Astrocyte of the hippocampus (primary cell): ENCODE results near the gene IL21R.
A peak's percentile ranks its signal among the peaks of the same experiment; 100 is the strongest.

ENCODE experiments used
- DNase-seq: peaks from one replicate; pipeline ENCODE4 v3.0.0; 2011; ENCODE audit warnings: low read depth, low spot score

The IL21R gene

GRCh38 chr16:27483624-27484023 is 81.7 kb downstream of the IL21R start:
- DNase-seq: no peak

- DNase-seq: no peak
Observed at GRCh38 chr16:27485126-27485525, 83.2 kb downstream of the IL21R start.

- no peak for DNase-seq
Observed at GRCh38 chr16:27485811-27486210, 83.8 kb downstream of the IL21R start.

GRCh38 chr16:27486344-27486743 is 84.4 kb downstream of the IL21R start:
- no peak for DNase-seq

DNA sequence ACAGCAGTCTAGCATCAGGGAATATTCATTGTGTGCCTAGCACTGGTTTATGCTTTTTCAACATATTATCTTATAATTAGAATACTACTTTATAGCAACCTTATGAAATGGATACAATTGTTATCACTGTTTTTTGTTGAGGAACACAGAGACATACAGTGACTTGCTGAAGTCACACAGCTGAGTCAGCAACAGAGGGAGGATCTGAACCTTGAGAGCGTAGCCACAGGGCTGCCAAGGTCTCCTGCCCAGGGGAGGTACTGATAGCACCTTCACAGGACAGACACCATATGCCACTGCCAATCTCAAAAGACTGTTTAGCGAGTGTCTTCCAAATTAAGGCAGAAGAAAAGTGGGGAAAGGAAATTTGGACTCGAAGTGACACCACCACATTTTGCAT is 84.8 kb downstream of the IL21R start:
- no peak for DNase-seq

DNA sequence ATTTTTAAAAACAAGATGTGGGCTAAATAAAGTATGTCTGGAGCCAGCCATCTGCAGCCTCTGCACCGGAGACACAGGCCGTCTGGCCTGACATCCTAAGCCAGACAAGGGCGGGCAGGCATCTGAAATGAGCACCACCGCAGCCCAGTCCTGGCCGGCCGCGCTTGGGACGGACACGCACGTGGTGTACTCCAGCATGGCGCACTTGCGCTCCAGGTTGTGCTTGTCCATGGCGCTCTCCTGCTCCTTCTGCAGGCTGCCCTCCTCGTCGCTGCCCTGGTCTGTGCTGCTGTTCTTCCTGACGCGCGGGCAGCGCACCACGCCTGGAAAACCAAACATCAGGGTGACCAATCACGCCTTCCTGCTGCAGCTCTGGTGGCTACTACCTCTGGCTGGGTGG is 87.4 kb downstream of the IL21R start:
- DNase-seq: no peak

- no peak for DNase-seq
Observed at GRCh38 chr16:27489906-27490305, 87.9 kb downstream of the IL21R start.

DNA sequence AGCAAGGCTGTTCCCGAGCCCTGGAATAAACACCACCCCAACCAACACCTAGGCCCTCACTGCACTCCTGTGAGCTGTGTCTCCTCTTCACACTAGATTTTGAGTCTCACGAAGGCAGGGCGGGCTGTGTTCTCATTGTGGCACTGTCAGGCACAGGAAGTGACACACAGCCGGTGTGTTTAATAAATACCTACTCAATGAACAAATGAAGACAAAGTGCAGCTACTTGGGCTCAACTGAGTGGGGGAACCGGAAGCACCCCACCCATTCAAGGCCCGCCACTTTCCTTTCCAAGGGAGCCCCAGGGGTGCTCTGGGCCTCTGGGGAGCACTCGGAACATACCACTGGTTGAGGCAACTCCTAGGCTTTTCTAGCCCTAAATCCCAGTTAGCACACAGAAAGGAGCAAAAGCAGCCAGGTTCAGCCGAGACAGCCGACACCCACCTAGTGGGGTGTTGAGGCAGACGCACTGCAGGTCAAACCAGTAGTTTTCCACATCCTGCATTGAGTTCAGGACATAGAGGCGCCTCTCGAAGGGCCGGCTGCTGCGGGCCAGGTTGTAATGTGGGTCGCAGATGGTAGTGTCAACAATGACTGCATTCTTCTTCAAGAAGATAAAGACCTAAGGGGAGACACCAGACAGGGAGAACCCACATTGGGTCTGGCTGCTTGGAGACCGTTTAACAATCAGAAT is 90.1 kb downstream of the IL21R start:
- DNase-seq: no peak

DNA sequence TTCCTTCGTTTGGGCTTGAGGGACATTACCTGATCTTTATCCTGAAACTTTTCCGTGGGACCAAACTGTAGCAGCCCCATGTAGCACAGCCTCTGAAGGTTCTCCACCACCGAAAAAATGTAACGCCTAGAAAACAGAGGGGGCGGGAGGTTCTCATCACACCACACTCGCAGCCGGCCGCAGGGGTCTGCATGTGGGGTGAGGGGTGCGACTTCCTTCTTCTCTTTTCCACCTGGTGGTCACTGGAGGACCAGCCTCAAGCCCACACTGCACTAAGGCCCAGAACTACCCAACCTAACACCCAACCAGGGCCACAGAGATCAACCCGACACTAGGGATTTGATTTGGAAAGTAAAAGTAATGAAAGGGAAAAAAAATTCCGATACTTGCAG is 90.6 kb downstream of the IL21R start:
- no peak for DNase-seq

GRCh38 chr16:27495191-27495590 is 93.2 kb downstream of the IL21R start:
- DNase-seq: peak; percentile 96

DNA sequence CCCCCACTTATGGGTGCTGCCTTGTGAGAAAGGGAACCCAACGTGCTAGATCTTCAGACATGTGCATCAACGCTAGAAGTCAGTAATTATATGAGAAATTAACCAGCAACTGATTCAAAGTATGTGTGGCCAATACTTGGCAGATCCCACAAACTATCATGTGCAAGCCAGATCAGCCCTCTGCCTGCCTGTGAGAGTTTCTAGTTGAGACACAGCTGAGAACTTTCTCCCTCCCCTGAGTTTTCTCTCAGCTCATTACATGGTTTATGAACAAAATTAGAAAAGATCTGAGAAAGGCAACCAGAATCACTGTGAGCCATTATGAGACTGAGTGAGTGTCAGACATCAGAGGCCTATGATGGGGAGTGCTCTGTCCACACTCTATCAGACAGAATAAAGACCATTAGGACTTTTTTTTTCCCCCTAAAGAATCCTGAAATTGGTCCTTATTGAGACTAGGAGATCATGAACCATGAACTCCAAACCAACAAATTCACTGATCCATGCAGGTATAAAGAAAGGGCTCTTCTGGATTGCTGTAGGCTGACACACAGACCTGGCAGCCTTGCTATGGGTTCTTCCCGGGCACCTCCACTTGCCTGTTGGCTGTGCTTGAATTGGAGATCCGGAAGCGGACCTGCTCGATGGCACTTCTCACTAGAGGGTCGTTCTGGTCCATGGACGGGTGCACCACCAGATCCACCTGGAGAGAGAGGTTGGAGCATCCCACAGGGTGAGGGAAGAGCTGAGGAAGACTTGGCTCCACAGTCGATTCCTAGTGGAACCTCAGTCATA is 96.3 kb downstream of the IL21R start:
- no peak for DNase-seq

GRCh38 chr16:27498916-27499658 is 97.1 kb downstream of the IL21R start:
- no peak for DNase-seq

DNA sequence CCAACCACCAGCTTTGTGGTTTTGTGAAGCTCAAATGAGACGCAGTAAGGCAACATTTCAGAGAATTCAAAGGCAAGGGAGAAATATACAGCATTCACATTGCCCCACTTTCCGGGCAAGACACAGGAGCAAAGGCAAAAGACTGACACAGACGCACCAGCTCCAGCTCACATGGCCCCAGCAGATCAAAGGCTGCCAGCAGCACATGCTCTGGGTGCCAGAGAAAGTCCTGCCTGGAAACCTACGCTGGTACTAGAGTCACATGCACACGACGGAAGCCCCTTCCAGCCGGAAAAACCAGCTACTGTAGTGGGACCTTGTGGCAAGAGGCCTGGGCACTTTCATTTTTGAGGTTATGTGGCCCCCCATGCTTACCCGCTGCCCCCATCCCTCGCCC is 97.7 kb downstream of the IL21R start:
- DNase-seq: no peak

DNA sequence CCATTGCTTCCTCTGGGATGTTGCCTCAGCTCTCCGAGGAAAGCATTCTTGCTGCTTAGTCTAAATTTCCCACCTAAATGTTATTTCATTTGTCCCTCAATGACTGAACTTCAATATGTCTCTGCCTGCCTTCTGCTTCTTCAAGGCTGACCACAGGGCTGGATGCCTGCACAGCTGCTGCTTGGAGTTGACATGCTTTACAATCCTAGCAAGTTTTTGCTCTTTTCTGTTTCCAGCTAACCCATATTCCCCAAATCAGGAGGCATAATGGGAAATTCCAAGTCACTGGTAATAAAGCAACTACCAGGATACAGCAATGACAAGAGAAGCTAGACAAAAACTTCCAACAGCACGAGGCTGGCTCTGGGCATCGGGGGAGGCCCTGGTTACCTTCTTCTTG is 98.8 kb downstream of the IL21R start:
- DNase-seq: peak; percentile 16
